Astrocyte (in vitro differentiated cells and primary cell): ENCODE measurements around the gene SDK1.

Experiments
- CTCF ChIP-seq: IDR thresholded peaks from 2 replicates; pipeline ENCODE4 v1.5.1; 2011; ENCODE audit warnings: low read depth, mild to moderate bottlenecking, inconsistent platforms, low read length, moderate library complexity; ENCODE audit not compliant: insufficient read depth
- EZH2 ChIP-seq: IDR thresholded peaks from 2 replicates; pipeline ENCODE4 v1.6.1; 2012; ENCODE audit warnings: mild to moderate bottlenecking, low read length, inconsistent platforms; ENCODE audit not compliant: insufficient read depth

- TF ChIP-seq CTCF (no peak), EZH2 (no peak)
Measured at GRCh38 chr7:4218481-4218880, 917.4 kb downstream of the SDK1 start.
